ENCODE results near the gene RFTN1.

RFTN1 gene

DNA sequence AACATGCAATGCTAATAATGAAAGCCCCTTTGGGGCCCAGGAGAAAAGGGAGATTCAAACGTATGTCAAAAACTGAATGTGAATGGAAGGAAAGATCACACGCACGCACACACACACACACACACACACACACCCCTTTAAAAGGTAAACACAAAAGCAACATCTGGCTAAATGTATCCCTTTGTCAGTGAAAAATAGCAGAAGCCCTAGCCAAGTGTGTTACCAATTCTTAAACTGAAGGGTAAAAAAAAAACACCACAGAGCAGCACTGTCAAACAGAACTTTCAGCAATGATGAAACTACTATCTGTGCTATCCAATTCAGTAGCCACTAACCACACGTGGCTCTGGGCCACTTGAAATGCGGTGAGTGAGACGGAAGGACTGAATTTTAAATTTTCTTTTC lies 4.9 kb downstream of the RFTN1 start:
- DNase-seq (ENCODE audit: low spot score): no peak
- Histone ChIP-seq H2BK120ac (ENCODE audit: low read depth, low read length) (no peak overlapping the region), H4K8ac (ENCODE audit: low read depth, low read length) (no peak overlapping the region)

DNA sequence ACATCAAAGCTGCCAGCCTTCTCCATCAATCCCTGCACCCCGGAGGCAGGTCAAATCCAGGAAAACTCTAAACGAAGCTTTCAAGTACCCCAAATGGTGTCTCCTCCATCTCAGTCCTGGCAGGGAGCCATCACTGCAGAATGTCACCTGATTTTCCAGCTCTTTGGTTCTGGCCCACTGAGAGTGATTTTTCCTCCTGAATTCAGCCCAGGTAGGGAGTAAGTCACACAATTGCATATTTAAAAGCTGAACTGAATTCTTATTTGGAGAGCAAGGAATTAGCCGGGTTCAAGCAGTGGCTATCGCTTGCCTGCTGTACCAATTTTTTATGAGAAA lies 5.3 kb downstream of the RFTN1 start:
- Histone ChIP-seq H3K27me3 (ENCODE audit: control insufficient read depth in 3 of 3, insufficient read depth in 3 of 3, low read depth in 1 of 3, low read length in 3 of 3) (peaks cover 8 to 14% (median 11%) of the 10 kb centered on the region in 3 experiments), H3K79me1 (ENCODE audit: low read depth, low read length) (no peaks in the 10 kb centered on the region), H3K4me3 (ENCODE audit: low read length in 2 of 2) (no peak overlapping the region), H3K4me2 (ENCODE audit: insufficient read depth, low read length, poor library complexity, severe bottlenecking) (no peak overlapping the region), H3K4me1 (ENCODE audit: control insufficient read depth in 2 of 2, insufficient read depth in 1 of 2, low read depth in 1 of 2, low read length in 2 of 2) (peaks cover 6 to 10% of the 10 kb centered on the region in 2 donors), H3K14ac (ENCODE audit: low read length) (no peak overlapping the region), H2BK15ac (ENCODE audit: low read length) (no peak overlapping the region), H4K91ac (ENCODE audit: low read depth, low read length, poor library complexity) (no peak overlapping the region), H3K36me3 (replicated peaks in 1 of 2; ENCODE audit: control insufficient read depth in 2 of 2, insufficient read depth in 2 of 2, low read length in 2 of 2) (peaks cover 0 to 2% of the 10 kb centered on the region in 2 donors), H2AK5ac (ENCODE audit: low read depth, low read length) (no peak overlapping the region), H3K27ac (replicated peaks; ENCODE audit: low read length) (no peak overlapping the region), H2BK12ac (ENCODE audit: low read length) (no peak overlapping the region), H3K9me3 (replicated peaks in 1 of 2; ENCODE audit: control insufficient read depth in 2 of 2, insufficient read depth in 1 of 2, low read depth in 1 of 2, low read length in 2 of 2) (peaks cover 0 to 2% of the 10 kb centered on the region in 2 donors), H3K23ac (ENCODE audit: low read depth, low read length, poor library complexity) (no peak overlapping the region), H3K9ac (ENCODE audit: low read depth, low read length, poor library complexity) (no peak overlapping the region), H3K18ac (ENCODE audit: low read length) (no peak overlapping the region), H2BK5ac (ENCODE audit: low read length) (no peak overlapping the region), H2BK120ac (ENCODE audit: low read depth, low read length) (no peak overlapping the region), H2AFZ (ENCODE audit: low read length) (no peak overlapping the region), H4K8ac (ENCODE audit: low read depth, low read length) (no peak overlapping the region), H3K4ac (ENCODE audit: low read length) (no peak overlapping the region)
- WGBS, 2 donors (ENCODE audit: extremely low coverage in 2 of 2, insufficient read length in 2 of 2, insufficient replicate concordance in 1 of 2): no CpG with 5 or more reads among the region's 4 CpGs
- no peak for DNase-seq (ENCODE audit: low spot score)

More for the DNA sequence above, 4.9 kb downstream of the RFTN1 start:
- no peak overlapping the region for H2AK5ac ChIP-seq (ENCODE audit: low read depth, low read length)
- H3K23ac ChIP-seq (ENCODE audit: low read depth, low read length, poor library complexity): no peak overlapping the region
- H4K91ac ChIP-seq (ENCODE audit: low read depth, low read length, poor library complexity): no peak overlapping the region
- H3K79me1 ChIP-seq (ENCODE audit: low read depth, low read length): no peaks in the 10 kb centered on the region
- H2BK5ac ChIP-seq (ENCODE audit: low read length): no peak overlapping the region
- no peak overlapping the region for H2BK12ac ChIP-seq (ENCODE audit: low read length)
- H3K9ac ChIP-seq (ENCODE audit: low read depth, low read length, poor library complexity): no peak overlapping the region
- H3K27ac ChIP-seq (replicated peaks; ENCODE audit: low read length): no peak overlapping the region
- H3K4me2 ChIP-seq (ENCODE audit: insufficient read depth, low read length, poor library complexity, severe bottlenecking): no peak overlapping the region
- H3K36me3 ChIP-seq (replicated peaks in 1 of 2; ENCODE audit: control insufficient read depth in 2 of 2, insufficient read depth in 2 of 2, low read length in 2 of 2): peaks cover 0 to 2% of the 10 kb centered on the region in 2 donors
- H2BK15ac ChIP-seq (ENCODE audit: low read length): no peak overlapping the region
- no peak overlapping the region for H3K14ac ChIP-seq (ENCODE audit: low read length)
- no peak overlapping the region for H3K4me3 ChIP-seq (ENCODE audit: low read length in 2 of 2)
- peaks cover 11 to 16% (median 11%) of the 10 kb centered on the region in 3 experiments for H3K27me3 ChIP-seq (ENCODE audit: control insufficient read depth in 3 of 3, insufficient read depth in 3 of 3, low read depth in 1 of 3, low read length in 3 of 3)
- H3K4me1 ChIP-seq (ENCODE audit: control insufficient read depth in 2 of 2, insufficient read depth in 1 of 2, low read depth in 1 of 2, low read length in 2 of 2): peaks cover 6 to 10% of the 10 kb centered on the region in 2 donors
- H3K4ac ChIP-seq (ENCODE audit: low read length): no peak overlapping the region
- no peak overlapping the region for H3K18ac ChIP-seq (ENCODE audit: low read length)
- no peak overlapping the region for H2AFZ ChIP-seq (ENCODE audit: low read length)
- H3K9me3 ChIP-seq (replicated peaks in 1 of 2; ENCODE audit: control insufficient read depth in 2 of 2, insufficient read depth in 1 of 2, low read depth in 1 of 2, low read length in 2 of 2): peaks cover 0 to 2% of the 10 kb centered on the region in 2 donors
- WGBS, 2 donors (ENCODE audit: extremely low coverage in 2 of 2, insufficient read length in 2 of 2, insufficient replicate concordance in 1 of 2): no CpG with 5 or more reads among the region's 6 CpGs

DNA sequence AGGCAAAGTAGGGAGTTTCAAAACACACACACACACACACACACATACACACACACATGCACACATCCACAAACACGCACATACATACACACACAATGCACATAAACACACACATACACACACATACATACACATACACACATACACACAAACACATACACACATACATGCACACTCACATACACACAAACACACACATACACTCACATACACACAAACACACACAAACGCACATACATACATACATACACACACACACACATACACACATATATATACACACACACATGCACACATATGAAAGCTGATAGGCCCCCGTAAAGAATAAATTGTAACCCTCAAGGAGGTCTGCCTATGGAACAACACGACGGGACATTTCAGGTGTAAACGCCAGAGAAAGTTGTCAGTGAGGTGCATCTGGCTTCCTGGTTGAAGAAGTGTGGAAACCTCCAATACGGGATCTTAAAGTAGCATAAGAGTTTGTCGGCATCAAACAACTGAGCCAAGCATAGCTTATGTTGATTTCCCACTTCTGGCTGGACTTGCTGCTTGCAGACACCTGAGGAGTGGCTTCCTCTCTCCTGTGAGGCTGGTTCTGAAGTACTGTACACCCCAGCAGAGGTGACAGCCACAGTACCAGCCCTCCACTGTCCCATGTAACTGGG lies 5.8 kb downstream of the RFTN1 start:
- Histone ChIP-seq H3K14ac (ENCODE audit: low read length) (no peak overlapping the region), H3K4me3 (ENCODE audit: low read length in 2 of 2) (no peak overlapping the region), H3K4ac (ENCODE audit: low read length) (no peak overlapping the region), H3K9me3 (replicated peaks in 1 of 2; ENCODE audit: control insufficient read depth in 2 of 2, insufficient read depth in 1 of 2, low read depth in 1 of 2, low read length in 2 of 2) (peaks cover 0 to 2% of the 10 kb centered on the region in 2 donors), H3K4me1 (ENCODE audit: control insufficient read depth in 2 of 2, insufficient read depth in 1 of 2, low read depth in 1 of 2, low read length in 2 of 2) (peaks cover 6 to 10% of the 10 kb centered on the region in 2 donors), H2AFZ (ENCODE audit: low read length) (no peak overlapping the region), H3K27ac (replicated peaks; ENCODE audit: low read length) (no peak overlapping the region), H3K23ac (ENCODE audit: low read depth, low read length, poor library complexity) (no peak overlapping the region), H3K18ac (ENCODE audit: low read length) (no peak overlapping the region), H2AK5ac (ENCODE audit: low read depth, low read length) (no peak overlapping the region), H2BK15ac (ENCODE audit: low read length) (no peak overlapping the region), H3K9ac (ENCODE audit: low read depth, low read length, poor library complexity) (no peak overlapping the region), H3K27me3 (ENCODE audit: control insufficient read depth in 3 of 3, insufficient read depth in 3 of 3, low read depth in 1 of 3, low read length in 3 of 3) (peaks cover 3 to 9% (median 6%) of the 10 kb centered on the region in 3 experiments), H2BK12ac (ENCODE audit: low read length) (no peak overlapping the region), H4K91ac (ENCODE audit: low read depth, low read length, poor library complexity) (no peak overlapping the region), H3K79me1 (ENCODE audit: low read depth, low read length) (no peaks in the 10 kb centered on the region), H3K4me2 (ENCODE audit: insufficient read depth, low read length, poor library complexity, severe bottlenecking) (no peak overlapping the region), H3K36me3 (replicated peaks in 1 of 2; ENCODE audit: control insufficient read depth in 2 of 2, insufficient read depth in 2 of 2, low read length in 2 of 2) (peaks cover 0 to 2% of the 10 kb centered on the region in 2 donors), H2BK5ac (ENCODE audit: low read length) (no peak overlapping the region), H4K8ac (ENCODE audit: low read depth, low read length) (no peak overlapping the region), H2BK120ac (ENCODE audit: low read depth, low read length) (no peak overlapping the region)
- no peak for DNase-seq (ENCODE audit: low spot score)
- 92 to 100% methylated on average over 1 of the region's 8 CpGs for WGBS, 2 donors (ENCODE audit: extremely low coverage in 2 of 2, insufficient read length in 2 of 2, insufficient replicate concordance in 1 of 2)

DNA sequence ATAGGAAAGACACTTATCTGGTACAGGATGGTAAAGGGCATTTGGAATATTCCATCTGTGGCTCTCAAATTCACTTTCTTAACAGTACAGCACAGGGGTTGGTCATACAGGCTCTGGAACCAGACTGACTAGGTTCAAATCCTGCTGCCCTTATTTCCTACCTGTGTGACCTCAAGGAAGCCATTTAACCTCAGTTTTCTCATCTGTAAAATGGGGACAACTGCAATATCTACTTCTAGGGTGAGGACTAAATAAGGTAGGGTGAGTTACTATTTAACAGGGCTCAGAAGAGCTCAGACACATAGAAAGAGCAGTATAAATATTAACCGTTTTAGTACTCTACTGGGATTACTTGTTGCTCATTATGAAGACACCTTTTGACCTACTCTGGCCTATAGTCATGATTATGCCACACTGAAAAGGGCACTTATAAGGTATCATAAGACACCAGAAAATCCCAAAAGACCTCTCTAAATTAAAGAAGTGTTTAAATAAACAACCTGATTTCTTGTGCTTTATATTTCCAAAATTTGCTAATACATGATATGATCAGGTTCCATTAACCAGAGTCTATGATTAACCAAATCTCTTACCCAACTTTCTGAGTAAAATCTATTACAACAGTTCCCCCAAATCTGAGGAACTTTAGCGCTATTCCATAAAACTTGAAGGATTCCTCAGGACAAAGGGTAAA lies 6.5 kb downstream of the RFTN1 start:
- no peak for DNase-seq (ENCODE audit: low spot score)
- H3K36me3 ChIP-seq (replicated peaks in 1 of 2; ENCODE audit: control insufficient read depth in 2 of 2, insufficient read depth in 2 of 2, low read length in 2 of 2): peaks cover 0 to 2% of the 10 kb centered on the region in 2 donors
- WGBS, 2 donors (ENCODE audit: extremely low coverage in 2 of 2, insufficient read length in 2 of 2, insufficient replicate concordance in 1 of 2): no CpG with 5 or more reads among the region's 2 CpGs
- no peak overlapping the region for H3K14ac ChIP-seq (ENCODE audit: low read length)
- H2AFZ ChIP-seq (ENCODE audit: low read length): no peak overlapping the region
- no peak overlapping the region for H3K23ac ChIP-seq (ENCODE audit: low read depth, low read length, poor library complexity)
- H3K4me1 ChIP-seq (ENCODE audit: control insufficient read depth in 2 of 2, insufficient read depth in 1 of 2, low read depth in 1 of 2, low read length in 2 of 2): peaks cover 4 to 10% of the 10 kb centered on the region in 2 donors
- no peak overlapping the region for H3K4ac ChIP-seq (ENCODE audit: low read length)
- H3K9ac ChIP-seq (ENCODE audit: low read depth, low read length, poor library complexity): no peak overlapping the region
- peaks cover 0 to 3% (median under 1%) of the 10 kb centered on the region in 3 experiments for H3K27me3 ChIP-seq (ENCODE audit: control insufficient read depth in 3 of 3, insufficient read depth in 3 of 3, low read depth in 1 of 3, low read length in 3 of 3)
- H3K79me1 ChIP-seq (ENCODE audit: low read depth, low read length): no peaks in the 10 kb centered on the region
- H3K4me3 ChIP-seq (ENCODE audit: low read length in 2 of 2): no peak overlapping the region
- no peak overlapping the region for H4K91ac ChIP-seq (ENCODE audit: low read depth, low read length, poor library complexity)
- H2BK15ac ChIP-seq (ENCODE audit: low read length): no peak overlapping the region
- H3K18ac ChIP-seq (ENCODE audit: low read length): no peak overlapping the region
- H4K8ac ChIP-seq (ENCODE audit: low read depth, low read length): no peak overlapping the region
- no peak overlapping the region for H2AK5ac ChIP-seq (ENCODE audit: low read depth, low read length)
- no peak overlapping the region for H2BK120ac ChIP-seq (ENCODE audit: low read depth, low read length)
- no peak overlapping the region for H3K27ac ChIP-seq (replicated peaks; ENCODE audit: low read length)
- no peak overlapping the region for H2BK5ac ChIP-seq (ENCODE audit: low read length)
- H3K4me2 ChIP-seq (ENCODE audit: insufficient read depth, low read length, poor library complexity, severe bottlenecking): no peak overlapping the region
- no peak overlapping the region for H2BK12ac ChIP-seq (ENCODE audit: low read length)
- H3K9me3 ChIP-seq (replicated peaks in 1 of 2; ENCODE audit: control insufficient read depth in 2 of 2, insufficient read depth in 1 of 2, low read depth in 1 of 2, low read length in 2 of 2): peaks cover 0 to 2% of the 10 kb centered on the region in 2 donors

Measured in neuronal stem cell (in vitro differentiated cells).